ENCODE measurements around the gene TEKT5.
"Not testable (repeated sequence)": the region's sequence is repeated elsewhere in the genome, so short reads cannot be mapped to it uniquely, and the experiment has no call there.

TEKT5 gene

DNA sequence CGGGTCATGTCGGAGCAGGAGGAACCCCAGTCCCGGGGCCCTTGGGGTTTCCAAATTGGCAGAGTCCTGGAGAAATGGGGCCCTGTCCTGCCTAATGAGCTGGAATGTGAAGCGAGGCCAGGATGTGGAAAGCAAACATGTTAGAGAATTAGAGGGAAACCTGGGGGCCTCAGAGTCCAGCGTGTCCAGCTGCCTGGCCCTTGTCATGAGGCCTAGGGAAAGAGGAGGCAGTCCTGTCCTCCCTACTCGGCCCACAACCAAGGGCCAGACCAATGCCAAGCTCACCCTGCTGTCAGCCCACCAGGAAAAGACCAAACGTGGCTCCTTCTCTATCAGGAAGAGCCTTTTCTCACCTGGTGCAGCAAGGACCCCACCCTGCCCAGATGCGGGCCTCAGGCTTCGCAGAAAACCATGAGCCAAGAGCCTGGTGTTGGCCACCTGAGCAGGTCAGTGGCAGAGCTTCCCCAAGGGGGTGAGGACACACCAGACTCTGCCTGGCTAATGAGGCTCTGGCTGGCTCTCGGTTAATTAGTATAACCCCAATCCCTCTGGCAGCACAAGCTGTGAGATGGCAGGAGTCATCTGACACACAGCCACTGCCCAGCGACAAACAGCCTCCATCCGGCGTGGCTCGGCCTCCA is 10.1 kb downstream of the TEKT5 start:
- DNase-seq: no peak

DNA sequence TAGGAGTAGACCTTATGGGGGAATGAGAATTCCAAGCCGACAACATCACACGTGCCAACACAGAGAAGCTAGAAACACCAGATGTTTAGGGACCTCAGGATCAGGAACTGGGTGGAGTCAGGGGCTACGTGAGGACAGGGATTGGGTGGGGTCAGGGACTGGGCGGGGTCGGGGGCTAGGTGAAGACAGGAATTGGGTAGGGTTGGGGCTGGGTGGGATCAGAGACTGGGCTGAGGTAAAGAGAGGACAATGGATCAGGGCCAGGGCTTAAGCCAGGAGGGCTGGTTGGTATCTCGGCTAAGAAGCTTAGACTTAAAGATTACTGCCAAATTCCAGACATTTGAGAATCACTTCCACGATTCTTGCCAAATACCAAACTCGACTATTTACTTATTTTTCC is 11.6 kb downstream of the TEKT5 start:
- DNase-seq: no peak

DNA sequence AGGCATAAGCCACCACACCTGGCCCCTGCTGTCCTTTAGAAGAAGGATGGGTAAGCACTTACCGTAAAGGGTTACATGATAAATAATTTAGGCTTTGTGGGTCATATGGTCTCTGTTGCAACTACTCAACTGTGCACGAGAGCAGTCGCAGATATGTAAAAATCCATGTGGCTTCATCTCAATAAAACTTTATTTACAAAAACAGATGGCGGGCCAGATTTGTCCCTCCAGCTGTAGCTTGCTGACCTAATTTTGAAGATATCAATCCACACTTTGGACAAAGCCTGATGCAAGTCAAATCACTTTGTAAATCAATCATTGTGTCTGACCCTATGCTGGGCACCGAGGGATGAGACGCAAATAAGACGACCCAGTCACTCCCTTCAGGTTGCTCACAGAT is 12.1 kb downstream of the TEKT5 start:
- no peak for DNase-seq

DNA sequence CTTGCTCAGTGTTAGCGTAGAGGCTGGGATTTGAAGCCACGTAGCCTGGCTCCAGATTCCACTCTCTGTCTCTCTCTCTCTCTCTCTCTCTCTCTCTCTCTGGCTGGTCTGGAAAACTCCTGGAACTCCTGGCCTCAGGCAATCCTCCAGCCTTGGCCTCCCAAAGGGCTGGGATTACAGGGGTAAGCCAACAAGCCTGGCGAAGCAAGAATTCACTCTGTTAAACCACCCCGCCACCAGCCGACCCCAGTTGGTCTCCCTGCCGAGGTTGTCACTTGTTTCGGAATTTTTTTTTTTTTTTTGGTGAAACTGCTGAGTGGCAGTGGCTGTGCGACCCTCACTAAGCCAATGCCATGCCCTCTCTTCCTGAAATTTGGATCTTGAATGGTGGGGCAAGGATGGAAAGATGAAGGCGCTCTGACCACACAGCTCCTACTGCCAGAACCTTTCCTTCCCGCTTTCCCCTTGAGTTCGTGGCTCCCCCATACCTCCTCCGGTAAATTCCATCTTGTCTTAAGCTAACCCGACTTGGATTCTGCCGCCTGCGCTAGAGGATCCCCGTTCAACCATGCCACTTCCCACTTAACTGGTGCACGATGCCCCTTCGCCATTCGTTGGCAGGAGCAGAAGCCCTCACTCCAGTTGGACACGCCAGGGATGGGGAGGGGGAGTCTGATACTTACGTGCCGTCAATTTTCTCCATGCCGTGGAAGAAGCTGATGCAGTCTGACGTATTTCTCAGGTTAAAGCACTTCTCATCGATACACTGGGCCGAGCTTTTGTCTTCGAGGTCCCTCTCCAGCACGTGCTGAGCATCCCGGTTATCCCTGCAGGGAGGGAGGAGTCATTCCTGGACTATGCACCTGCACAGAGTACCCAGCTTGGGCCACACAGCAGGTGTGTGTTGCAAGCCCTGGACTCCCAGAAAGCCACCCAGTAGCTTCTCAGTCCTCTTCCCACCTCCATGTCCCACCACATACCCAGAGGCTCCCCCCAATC is 13.1 kb downstream of the TEKT5 start:
- no peak for DNase-seq

DNA sequence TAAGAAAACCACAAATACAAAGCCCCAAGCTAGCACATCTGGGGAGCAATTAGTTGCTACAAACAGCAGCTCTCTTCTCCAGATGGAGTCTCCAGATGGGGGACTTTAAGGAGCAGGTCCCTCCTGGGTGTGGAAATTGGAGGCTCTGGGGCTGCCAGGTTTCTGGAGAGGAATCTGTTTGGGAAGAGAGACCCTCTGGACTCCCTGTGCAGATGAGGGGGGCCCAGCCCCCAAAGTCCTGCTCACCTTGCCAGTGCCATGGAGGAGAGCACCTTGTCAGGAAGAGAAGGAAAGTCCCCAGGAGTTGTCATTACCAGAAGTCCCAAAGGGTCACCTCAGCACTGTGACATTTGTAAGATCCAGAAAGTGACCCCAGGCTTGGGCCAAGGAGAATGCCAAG is 14.8 kb downstream of the TEKT5 start:
- DNase-seq: no peak

DNA sequence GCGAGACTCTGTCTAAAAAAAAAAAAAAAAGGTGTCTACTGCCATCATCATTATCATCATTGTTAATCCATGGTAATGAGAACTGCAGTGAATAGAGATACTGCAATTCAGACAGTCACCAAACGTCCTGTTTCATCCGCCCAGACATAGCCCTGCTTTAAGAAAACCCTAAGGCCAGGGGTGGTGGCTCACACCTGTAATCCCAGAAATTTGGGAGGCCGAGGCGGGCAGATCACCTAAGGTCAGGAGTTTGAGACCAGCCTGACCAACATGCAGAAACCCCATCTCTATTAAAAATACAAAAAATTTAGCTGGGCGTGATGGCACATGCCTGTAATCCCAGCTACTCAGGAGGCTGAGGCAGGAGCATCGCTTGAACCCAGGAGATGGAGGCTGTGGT is 15.3 kb downstream of the TEKT5 start:
- not testable (repeated sequence) for DNase-seq

DNA sequence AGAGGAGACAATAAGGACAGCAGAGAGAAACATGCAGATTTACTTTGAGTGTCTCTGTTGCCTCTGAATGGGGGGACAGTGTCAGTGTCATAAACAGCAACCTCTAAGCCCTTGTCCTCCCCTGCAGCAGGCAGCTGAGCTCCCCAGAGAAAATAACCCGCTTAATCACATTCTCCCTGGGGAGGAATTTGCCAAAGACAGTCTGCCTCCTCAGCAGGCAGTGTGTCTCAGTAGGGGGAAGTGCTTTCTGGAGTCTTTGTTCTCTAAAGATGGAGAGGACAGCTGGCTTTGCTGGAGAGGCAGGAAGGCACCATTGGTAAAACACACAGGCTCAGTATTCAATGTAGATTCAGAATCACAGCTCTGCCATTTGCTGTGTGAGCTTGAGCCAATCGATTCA is 16.1 kb downstream of the TEKT5 start:
- DNase-seq: no peak

DNA sequence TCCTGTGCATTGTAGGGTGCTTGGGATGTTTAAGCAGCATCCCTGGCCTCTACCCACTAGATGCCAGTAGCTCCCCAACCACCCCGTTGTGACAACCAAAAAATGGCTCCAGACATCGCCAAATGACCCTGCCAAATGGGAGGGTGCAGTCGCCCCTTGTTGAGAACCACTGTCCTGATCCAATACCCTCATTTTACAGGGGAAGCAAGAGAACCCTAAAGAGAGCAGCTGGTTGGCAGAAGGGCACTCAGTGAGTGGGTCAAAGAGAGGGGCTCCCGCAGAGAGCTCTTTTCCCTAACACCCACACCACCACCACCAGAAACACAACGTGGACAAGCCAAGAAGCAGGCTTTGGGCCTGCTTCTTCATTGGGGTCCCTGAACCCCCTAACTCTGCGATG is 18.4 kb downstream of the TEKT5 start:
- DNase-seq: no peak

DNA sequence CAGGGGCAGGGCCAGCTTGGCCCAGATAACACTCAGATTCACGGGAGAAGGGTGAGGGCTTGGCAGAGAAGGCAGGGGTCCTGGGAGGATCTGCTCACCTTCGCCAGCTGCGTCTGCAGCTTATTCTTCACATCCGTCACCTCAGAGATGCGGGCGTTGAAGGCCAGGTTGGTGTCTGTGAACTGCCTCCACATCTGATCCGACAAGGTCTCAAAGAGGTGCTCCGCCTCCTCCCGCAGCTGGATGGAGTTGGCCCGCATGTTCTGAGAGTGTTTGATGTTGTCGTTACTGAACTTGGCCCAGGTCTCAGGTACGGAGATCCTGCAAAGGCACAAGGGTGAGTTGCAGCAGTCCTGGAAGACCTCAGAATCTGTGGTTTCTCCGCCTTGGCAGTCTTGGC is 18.9 kb downstream of the TEKT5 start:
- DNase-seq: no peak

DNA sequence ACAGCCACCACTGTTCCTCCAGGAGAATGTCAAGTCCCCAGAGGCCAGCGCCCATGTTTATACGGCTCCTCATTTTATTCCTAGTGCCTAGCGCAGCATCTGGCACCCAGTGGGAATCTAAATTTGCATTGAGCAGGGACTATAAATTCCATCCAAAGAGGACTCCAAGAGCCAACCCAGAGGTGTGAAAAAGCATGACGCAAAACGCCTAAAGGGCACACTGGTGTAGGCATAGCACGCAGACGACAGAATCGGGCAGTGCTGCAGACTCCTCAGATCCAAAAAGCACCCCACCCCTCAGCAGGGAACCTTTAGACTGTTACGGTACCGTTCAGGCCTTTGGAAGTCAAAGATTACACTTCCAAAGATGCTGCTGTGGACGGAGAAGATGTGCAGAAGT is 19.5 kb downstream of the TEKT5 start:
- no peak for DNase-seq

DNA sequence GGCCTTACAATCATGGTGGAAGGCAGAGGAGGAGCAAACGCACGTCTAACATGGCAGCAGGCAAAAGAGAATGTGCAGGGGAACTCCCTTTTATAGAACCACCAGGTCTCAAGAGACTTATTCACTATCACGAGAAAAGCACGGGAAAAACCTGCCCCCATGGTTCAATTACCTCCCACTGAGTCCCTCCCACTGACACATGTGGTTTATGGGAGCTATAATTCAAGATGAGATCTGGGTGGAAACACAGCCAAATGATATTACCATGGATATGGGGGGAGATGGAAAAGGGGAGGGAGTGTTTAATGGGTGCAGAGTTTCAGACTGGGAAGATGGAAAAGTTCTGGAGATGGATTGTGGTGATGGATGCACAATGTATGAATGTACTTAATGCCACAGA is 23.0 kb downstream of the TEKT5 start:
- no peak for DNase-seq

DNA sequence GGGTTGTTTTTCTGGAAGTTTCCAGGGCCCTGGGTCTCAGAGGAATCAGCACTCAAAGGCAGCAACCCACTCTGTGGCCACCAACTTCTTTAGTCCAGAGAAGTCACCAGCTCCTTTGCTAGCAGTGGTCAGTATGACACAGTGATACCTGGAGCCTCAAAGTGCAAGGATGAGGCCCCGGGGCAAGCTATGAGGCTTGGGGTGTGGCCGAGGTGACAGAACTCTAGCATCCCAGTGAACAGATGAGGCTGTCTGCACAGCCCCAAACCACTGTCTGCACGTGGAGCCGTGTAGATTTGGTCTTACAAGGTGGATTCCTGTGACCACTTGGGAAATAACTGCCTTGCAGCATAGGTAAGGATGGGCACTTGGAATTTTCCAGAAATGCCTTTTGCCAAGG is 24.9 kb downstream of the TEKT5 start:
- DNase-seq: no peak

DNA sequence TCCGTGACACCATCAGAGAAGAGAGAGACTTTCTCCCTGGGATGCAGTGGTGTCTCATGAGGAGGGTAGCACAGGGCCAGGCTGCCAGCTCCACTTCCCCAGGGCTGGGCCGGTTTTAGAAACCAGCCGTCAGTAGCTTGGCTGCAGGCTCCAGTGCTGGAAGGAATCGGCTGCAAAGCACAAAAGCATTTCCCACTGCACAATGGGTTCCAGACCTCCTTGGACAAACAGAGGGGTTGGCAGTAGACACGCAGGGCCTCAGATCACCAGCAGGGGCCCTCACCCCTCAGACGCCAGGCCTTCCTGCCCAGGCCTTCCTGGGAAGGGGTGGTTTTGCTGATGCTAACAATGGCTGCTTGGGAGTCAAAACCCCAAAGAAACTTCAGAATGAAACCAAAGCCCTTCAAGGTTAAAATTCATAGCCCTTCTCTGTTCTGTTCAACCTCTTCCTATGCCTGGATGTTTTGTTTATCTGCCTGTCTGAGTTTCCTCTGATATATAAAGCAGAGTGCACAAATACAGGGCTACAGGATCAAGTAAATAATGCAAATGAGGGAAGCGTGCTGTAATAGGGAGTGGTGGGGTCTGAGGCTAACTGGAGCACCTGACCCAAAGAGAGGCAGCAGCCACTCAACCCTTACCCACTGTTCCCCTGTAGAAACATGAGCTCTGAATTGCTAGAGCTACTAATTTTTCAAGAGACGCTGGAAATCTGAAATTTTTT is 26.2 kb downstream of the TEKT5 start:
- no peak for DNase-seq

DNA sequence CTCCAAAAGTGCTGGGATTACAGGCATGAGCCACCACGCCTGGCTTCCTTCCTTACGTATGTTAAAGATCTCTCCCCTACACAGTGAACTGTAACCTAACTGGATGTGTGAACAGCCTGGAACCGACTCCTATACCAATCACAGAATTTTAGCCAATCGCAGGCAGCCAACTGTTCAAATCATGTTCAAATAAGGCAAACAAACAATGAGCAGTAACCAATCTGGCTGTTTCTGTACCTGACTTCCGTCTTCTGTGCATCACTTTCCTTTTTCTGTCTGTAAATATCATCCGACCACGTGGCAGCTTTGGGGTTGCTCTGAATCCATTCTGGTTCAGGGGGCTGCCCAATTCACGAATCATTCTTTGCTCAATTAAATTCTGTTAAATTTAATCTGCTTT is 27.5 kb downstream of the TEKT5 start:
- no peak for DNase-seq

DNA sequence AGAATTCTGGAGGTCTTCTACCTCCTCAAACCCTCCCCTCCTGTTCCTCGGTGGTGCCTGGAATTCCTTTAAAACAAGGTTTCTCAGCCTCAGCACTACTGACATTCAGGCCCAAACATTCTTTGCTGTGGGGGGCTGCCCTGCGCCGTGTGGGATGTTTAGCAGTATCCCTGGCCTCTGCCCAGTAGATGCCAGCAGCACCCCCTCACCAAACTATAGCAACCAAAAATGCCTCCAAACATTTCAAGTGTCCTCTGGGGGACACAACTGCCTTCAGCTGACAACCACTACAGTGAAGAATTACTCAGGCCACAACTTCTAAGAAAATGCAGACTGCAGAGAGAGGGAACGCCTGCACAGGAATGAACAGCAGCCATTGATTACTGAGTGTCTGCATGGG is 28.4 kb downstream of the TEKT5 start:
- no peak for DNase-seq

DNA sequence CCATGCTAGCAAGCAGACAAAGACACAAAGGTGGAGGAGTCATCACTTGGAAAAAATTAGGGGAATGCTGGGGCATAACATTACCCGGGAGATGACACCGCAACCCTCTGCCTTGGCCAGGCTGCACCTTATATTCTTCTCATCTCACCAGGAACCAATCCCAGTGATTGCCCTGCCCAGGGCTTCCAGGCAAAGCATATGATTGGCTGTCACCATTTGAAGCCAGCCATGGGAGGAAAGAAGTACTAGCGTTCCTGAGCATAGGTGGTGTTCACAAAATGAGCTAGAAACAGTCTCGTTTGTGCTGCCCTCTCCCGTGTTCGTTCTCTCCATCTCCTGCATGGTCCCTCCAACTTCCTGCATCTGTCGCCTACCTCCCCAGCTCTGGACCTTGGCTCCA is 29.6 kb downstream of the TEKT5 start:
- DNase-seq: no peak

DNA sequence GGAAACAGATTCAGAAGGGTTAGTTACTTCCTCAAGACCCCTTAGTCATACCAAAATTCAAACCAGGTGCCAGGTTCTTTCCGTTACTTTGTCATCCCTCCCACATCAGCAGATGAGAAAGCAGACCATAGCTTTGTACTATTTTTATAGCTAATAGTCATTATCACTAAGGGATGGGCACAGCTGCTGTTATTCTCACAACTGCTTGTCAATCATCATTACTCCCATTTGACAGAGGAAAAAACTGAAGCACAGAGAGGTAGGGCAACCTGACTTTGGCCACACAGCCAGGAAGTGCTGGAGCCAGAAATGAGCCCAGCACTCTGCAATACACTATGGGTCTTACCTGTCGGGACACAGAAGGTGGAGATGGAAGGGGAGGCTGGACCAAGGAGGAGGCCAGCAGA is 30.0 kb downstream of the TEKT5 start:
- DNase-seq: no peak

DNA sequence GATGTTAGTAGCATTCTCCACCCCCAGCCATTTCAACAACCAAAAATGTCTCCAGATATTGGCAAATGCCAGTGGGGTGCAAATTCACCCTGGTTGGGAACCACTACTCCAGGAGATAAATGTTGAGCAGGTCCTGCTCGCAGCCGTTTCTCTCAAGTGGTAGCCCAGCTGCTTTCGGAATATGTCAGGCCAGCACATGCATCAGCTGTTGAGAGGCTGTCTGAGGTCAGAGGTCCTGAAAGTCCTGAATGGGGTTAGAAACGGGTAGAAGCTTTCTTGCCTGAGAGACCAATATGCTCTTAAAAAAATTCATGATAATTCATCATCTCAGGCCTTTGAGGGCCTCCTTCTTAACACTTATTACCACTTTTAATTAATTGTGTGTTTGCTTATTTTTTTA is 31.0 kb downstream of the TEKT5 start:
- no peak for DNase-seq

DNA sequence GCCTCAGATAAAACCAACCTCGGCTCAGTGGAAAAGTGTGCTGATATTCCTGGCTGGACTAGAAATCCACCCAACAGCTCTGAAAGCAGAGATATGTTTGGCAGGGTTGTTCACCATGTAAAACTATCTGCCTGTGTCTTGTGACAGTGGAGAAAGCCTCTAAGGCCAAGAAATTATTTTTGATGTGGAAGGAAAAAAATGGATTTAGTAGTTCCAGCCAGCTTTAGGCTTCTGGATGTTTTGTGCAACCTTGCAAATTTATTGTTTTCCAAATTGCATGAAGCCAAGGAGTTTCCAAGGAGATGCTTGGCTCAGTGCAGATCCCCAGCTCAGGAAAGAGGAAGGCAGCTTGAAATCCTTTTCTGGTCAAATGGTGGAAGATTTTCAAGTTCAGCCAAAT is 31.6 kb downstream of the TEKT5 start:
- DNase-seq: no peak

DNA sequence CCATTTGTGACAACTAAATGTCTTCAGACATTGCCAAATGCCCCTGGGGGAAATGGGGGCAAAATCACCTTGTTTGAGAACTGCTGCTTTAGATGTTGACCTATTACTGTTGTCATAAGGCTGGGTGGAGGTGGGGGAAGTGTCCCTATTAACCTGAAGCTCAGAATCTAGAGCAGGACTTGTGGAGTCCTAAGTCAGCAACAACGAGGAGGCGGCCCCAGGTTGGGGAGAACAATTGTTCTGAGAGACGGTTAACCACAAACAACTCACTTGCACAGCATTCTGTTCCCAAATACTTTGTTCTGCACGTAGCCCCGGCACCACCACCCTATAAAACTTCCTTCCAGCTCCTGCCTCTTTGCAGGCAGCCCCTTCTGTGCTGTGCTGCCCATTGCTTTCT is 32.5 kb downstream of the TEKT5 start:
- DNase-seq: no peak

DNA sequence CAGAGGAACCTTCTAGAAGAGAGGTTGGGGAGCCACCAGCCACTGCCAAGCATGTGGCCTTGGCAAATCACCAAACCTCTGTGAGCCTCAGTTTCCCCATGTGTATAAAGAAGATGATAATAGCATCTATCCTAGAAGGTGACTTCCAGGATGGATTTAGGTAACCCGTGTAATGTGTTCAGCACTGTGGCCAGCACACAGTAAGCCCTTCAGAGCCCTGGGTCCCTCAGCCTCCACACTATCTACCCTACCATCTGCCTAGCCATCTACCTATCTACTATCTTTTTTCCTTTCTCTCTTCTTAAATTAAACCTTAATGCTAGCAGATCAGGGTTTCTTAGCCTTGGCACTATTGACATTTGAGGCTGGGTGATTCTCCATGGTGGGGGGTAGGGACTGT is 33.0 kb downstream of the TEKT5 start:
- no peak for DNase-seq

DNA sequence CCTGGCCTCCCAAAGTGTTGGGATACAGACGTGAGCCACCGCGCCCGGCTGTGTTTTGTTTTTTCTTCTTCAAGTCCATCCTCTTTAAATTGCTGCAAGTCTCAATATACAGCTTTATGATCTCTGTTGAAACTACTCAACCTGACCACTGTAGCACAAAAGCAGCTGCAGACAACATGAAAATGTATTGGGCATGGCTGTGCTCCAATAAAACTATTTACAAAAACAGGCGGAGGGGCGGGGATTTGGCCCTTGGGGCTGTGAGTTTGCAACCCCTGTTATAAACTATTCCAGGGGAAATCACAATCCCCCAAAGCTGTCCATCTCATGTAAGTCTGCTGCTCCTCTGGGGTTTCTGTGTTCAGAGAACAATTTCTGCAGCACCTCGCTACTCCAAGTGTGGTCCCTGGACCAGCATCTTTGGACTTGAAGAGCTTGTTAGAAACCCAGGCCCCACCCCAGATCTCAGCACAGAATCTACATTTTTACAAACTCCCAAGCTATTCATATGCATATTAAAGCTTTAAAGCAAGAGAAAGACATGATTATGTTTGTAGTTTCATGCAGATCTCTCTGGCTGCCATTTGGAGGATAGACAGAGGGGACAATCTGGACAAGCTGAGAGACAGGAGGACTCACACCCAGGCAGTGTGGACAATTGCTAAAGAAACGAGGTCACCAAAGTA is 33.6 kb downstream of the TEKT5 start:
- DNase-seq: no peak

DNA sequence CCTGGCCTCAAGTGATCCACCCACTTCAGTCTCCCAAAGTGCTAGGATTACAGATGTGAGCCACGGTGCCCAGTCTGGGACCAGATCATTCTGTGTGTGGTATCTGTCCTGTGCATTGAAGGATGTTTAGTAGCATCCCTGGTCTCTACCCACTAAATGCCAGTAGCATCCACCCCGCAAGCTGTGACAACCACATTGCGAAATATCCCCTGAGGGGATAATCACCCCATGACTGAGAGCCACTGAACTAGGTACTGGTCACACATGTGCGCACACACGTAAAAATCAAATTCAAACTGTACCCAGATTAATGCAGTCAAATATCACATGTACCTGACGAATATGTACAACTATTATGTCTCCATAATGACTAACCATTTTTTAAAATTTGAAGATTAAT is 35.8 kb downstream of the TEKT5 start:
- DNase-seq: no peak
